Gastroesophageal sphincter (tissue), 3 donors: Measurements from ENCODE around the gene DCLK1.

ENCODE experiments used
- CTCF ChIP-seq, 4 experiments: fragments of 200-600 bp in 2 of 4; fragments of 450-650 bp in 2 of 4; sonication (generic) in 1 of 4; IDR thresholded peaks; one replicate each; pipeline ENCODE4 v1.5.1; 2017 to 2019; ENCODE audit warnings: antibody characterized with exemption in 4 of 4, mild to moderate bottlenecking in 2 of 4, moderate library complexity in 2 of 4
- POLR2A ChIP-seq, 2 donors: fragments of 450-650 bp; IDR thresholded peaks; one replicate each; pipeline ENCODE4 v1.6.1; 2017; ENCODE audit warnings: antibody characterized with exemption in 2 of 2, mild to moderate bottlenecking in 2 of 2, moderate library complexity in 1 of 2

GRCh38 chr13:35964011-35964862, 166.9 kb downstream of the DCLK1 start:
- TF ChIP-seq CTCF (IDR thresholded peaks at IDR 0.05) (no peak), POLR2A (IDR thresholded peaks at IDR 0.05) (no peak)
